Fibroblast of lung (primary cell): Measurements from ENCODE around the gene BLOC1S6.

Experiments used
- CTCF ChIP-seq, 2 donors: IDR thresholded peaks in 1 of 2; conservative IDR thresholded peaks in 1 of 2; 1 replicate in 1 of 2; 2 replicates in 1 of 2; pipeline ENCODE4 v1.5.1; 2011 to 2012; ENCODE audit warnings: low read length in 2 of 2, control low read depth in 1 of 2, inconsistent platforms in 1 of 2, low read depth in 1 of 2, mild to moderate bottlenecking in 1 of 2
- EZH2 ChIP-seq: IDR thresholded peaks from 2 replicates; pipeline ENCODE4 v1.5.1; 2012; ENCODE audit warnings: low read length, control low read depth, mild to moderate bottlenecking; ENCODE audit errors: missing control alignments

GRCh38 chr15:45572617-45573016, 14.6 kb upstream of the BLOC1S6 start:
- TF ChIP-seq CTCF (conservative IDR thresholded peaks at IDR 0.05 in 1 of 2, IDR thresholded peaks at IDR 0.05 in 1 of 2; ENCODE audit: low read depth in 1 of 2, low read length in 2 of 2), result no peak
- no peak for TF ChIP-seq EZH2
